CD4-positive, alpha-beta T cell treated with Interleukin-6 at 100 ng/mL for 8 hours (primary cell): ENCODE results near the gene MEAF6.
"Not testable (repeated sequence)": the region's sequence is repeated elsewhere in the genome, so short reads cannot be mapped to it uniquely, and the experiment has no call there.

ENCODE experiments used
- DNase-seq: peaks from one replicate; pipeline ENCODE4 v3.0.0-alpha.2; 2020; ENCODE audit warnings: mixed read lengths, low spot score

The MEAF6 gene

DNA sequence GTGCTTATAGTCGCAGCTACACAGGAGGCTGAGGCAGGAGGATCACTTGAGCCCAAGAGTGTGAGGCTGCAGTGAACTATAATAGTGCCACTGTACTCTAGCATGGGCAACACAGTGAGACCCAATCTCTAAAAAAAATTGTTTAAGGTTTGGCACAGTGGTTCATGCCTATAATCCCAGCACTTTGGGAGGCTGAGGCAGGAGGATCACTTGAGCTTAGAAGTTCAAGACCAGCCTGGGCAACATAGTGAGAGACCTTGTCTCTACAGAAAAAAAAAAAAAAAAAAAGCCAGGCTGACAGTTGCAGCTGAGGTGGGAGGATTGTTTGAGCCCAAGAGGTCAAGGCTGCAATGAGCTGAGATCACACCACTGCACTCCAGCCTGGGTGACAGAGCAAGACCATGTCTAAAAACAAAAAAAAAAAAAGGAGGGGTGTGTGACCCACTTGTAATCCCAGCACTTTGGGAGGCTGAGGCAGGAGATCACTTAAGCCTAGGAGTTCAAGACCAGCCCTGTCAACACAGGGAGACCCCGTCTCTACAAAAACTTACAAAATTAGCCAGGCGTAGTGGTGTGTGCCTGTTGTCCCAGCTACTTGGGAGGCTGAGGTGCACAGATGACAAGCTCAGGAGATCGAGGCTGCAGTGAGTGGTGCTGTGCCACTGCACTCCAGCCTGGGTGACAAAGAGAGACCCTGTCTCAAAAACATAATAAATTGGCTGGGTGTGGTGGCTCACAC lies 18.0 kb upstream of the MEAF6 start:
- not testable (repeated sequence) for DNase-seq

DNA sequence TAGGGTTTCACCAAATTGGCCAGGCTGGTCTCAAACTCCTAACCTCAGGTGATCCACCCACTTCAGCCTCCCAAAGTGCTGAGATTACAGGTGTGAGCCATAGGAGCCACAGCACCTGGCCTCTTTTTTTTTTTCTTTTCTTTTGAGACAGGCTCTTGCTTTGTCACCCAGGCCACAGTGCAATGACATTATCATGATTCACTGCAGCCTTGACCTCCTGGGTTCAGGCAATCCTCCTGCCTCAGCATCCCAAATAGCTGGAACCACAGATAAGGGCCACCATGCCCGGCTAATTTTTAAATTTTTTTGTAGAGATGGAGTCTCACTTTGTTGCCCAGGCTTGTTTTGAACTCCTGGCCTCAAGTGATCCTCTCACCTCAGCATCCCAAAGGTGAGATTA lies 15.3 kb upstream of the MEAF6 start:
- not testable (repeated sequence) for DNase-seq

DNA sequence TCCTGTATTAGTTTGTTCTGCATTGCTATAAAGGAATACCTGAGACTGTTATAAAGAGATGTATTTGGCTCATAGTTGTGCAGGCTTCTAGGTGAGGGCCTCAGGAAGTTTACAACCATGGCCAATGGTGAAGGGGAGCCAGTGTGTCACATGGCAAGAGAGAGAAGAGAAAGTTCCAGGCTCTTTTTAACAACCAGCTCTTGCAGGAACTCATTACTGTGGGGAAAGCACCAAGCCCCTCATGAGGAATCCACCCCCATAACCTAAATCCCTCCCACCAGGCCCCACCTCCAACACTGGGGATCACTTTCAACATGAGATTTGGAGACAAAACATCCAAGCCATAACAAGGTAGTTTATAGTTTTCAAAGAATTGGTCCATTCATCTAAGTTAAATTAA lies 5.0 kb upstream of the MEAF6 start:
- no peak for DNase-seq

DNA sequence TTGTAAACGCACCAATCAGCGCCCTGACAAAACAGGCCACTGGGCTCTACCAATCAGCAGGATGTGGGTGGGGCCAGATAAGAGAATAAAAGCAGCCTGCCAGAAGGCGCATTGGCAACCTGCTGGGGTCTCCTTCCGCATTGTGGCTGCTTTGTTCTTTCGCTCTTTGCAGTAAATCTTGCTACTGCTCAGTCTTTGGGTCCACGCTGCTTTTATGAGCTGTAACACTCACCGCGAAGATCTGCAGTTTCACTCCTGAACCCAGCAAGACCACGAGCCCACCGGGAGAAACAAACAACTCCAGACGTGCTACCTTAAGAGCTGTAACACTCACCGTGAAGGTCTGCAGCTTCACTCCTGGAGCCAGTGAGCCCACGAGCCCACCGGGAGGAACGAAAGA lies 4.4 kb upstream of the MEAF6 start:
- DNase-seq, result peak; percentile 40

GRCh38 chr1:37518241-37518640 lies 3.7 kb upstream of the MEAF6 start:
- not testable (repeated sequence) for DNase-seq

DNA sequence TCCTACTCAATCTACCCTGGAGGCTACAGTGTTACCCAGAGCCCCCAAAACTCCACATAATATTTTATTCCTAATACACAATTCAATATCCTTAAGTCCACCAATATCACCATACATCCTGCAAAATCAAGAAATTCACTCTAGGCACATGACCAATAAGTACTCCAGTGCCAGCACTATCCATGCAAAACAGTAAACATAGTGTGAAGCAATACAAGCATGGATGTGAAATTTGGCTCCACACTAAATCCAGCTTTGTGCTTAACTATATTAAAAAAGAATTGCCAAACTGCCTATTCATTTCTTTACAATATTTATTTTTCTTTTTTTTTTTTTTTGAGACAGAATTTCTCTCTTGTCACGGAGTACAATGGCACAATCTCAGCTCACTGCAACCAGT lies 3.0 kb upstream of the MEAF6 start:
- DNase-seq, result no peak

GRCh38 chr1:37515185-37516034 lies 844 bp upstream of the MEAF6 start:
- no peak for DNase-seq

- DNase-seq, result peak; percentile 24
Observed at GRCh38 chr1:37513795-37514349, 694 bp downstream of the MEAF6 start.

DNA sequence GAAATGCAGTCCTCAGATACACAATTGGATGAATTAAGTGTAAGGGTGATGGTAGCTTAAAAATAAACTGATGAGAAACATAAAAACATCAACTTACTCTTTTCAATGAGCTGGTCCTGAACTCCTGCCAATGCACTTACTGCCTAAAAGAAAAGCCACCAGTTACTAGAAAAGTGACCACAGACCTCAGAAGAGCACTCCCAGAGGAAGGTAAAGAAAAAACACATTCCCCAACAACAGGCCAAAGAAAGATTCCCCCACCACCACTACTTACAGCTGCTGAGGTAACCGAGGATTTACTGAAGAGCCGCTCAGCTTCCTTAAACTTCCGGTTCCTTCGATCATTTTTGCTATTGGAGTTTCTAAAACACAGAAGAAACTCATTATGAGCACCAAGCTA lies 5.4 kb downstream of the MEAF6 start:
- no peak for DNase-seq

- no peak for DNase-seq
Observed at GRCh38 chr1:37506740-37507139, 7.8 kb downstream of the MEAF6 start.

GRCh38 chr1:37502791-37503190 lies 11.8 kb downstream of the MEAF6 start:
- DNase-seq, result not testable (repeated sequence)

DNA sequence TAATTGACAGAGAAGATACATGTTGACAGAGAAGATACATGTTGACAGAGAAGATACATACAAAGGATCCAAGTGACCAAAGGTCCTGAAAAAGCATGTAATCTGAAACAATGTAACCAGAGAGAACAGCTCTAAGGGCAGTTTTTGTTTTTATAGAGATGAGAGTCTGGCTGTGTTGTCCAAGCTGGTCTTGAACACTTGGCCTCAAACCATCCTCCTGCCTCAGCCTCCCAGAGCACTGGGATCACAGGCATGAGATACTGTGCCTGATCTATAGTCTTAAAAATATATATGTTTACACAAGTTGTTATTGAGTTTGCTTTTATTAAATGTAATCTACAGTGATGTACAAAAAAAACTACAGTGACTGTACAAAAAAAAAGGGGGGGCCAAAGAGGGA lies 12.5 kb downstream of the MEAF6 start:
- no peak for DNase-seq

DNA sequence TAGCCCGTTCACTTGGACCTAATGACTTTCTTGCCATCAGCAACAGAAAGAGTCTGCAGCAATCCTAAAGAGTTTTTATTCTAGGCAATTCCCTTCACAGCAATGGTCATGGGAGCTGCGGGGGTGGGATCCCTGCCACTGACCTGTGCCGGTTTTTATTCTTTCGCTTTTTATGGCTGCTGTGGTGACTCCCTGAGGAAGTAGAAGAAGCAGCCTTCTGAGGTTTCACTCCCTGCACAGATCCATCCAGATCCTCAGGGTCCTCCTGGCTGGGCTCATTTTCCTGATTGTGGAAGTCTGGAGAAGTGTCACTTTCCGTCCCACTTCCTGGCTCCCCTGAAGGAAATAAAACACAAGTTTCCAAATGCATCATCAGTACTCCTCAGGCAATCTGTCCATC lies 12.9 kb downstream of the MEAF6 start:
- no peak for DNase-seq

DNA sequence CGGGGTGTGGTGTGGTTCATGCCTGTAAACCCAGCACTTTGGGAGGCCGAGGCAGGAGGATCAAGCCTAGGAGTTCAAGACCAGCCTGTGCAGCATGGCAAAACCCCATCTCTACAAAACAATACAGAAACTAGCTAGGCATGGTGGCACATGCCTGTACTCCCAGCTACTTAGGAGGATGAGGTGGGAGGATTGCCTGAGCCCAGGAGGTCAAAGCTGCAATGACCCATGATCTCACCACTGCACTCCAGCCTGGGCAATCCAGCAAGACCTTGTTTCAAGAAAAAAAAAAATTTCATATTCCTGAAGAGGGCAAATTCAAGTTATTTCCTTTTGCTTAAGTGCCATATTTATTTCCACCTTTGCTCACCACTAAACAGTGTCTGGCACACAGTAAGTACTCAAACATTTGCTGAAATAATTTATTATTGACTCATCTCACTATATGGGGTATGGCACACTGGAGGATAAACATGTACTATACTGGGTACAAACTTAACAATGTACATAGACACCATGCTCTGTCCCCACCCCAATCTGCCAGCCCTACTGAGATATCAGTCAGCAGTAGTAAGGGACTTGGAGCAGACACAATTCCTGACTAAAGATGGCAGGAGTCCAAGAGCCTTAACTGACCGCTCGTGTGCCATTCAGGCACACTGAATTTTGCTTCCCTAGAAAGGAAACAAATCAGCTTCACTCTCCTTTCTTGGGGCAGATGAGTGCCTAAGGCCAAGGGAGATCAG lies 15.5 kb downstream of the MEAF6 start:
- DNase-seq, result no peak

GRCh38 chr1:37497832-37498231 lies 16.7 kb downstream of the MEAF6 start:
- no peak for DNase-seq

GRCh38 chr1:37495875-37496274 lies 18.7 kb downstream of the MEAF6 start:
- no peak for DNase-seq

DNA sequence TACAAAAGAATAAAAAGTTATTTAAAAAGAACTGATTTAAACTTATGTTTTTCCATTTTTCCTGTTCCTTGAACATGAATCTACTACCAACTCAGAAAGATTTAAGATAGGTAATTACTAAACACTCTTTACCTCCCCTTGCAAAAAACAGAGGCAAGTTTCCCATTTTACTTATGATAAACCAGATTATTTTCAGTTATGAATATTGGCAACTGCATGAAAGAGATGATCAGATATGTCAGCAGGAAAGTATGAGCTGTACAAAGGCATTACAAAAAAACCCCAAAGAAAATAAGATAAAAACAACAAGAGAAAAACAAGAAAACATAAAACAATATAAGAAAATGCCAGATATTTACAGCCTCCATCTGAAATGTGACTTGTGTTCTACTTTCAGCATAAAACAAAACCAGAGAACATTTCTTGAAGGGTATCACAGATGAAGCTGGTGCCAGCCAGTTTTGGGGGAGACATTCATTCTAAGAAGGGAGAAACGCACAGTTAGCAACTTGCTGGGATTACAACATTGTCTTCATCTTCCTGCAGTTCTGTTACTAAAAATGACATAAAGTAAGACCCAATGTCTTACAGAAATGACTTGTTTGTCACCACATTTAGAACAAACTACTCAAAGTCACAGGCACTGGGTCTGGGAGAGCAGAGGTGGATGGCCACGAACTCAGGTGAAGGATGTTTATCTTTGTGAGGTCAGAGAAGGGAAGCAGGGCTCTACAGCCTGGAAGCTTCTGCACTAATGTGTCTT lies 21.0 kb downstream of the MEAF6 start:
- no peak for DNase-seq

- DNase-seq, result no peak
Observed at GRCh38 chr1:37487619-37487984, 27.0 kb downstream of the MEAF6 start.

DNA sequence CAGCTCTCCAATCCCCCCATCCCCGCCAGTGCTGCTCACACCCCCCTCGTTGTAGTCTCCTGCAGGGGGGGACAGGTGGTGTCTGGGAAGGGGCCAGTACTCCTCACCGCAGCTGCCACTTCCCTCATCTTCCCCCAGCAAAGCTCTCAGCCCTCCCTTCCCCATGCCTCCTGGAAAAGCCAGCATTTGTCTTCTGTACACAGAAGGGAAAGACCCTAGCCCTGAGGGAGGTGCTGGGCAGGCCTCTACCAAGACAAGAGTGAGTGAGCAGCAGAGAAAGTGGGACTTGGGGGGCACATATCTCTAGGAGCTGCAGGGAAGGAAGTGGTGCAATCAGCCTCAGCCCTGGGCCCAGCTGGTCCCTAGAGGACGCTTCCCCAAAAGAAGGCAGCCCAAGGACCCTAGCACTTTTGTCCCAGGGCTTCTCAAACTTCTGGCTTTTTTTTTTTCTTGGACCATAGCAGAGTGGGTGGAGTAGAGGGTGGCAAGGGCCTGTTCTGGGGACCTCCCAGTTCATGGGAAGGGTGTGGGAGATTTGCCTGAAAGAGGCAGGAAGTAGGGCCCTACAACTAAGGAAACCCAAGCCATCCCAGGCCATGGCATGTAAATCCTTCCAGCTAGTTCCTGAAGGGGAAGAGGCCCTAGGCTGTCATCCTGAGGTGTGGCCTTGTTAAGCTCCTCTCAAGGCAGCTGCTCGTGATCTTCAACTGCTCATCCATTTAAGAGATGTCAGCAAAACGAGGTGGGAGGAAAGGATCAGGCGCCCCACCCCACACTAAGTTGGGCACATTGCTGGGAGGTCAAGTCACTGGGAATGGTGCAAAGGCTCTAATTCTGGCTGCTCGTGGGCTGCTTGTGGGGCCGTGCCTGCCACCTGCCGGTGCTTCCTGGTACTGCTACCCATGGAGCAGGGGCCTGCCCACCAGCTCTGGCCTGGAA lies 27.6 kb downstream of the MEAF6 start:
- DNase-seq, result peak; percentile 68

- no peak for DNase-seq
Observed at GRCh38 chr1:37485902-37486679, 28.5 kb downstream of the MEAF6 start.
